ENCODE data around the gene ELOB.
A peak's percentile ranks its signal among the peaks of the same experiment; 100 is the strongest.

Gene ELOB

GRCh38 chr16:2767140-2767731, 9.8 kb downstream of the ELOB start:
- no peak for DNase-seq

- no peak for DNase-seq
Measured at GRCh38 chr16:2766430-2767139, 10.5 kb downstream of the ELOB start.

- no peak for DNase-seq
Measured at GRCh38 chr16:2765462-2766404, 11.3 kb downstream of the ELOB start.

GRCh38 chr16:2764718-2765117, 12.4 kb downstream of the ELOB start:
- DNase-seq: no peak

GRCh38 chr16:2763173-2763572, 13.9 kb downstream of the ELOB start:
- DNase-seq: no peak

GRCh38 chr16:2762711-2763110, 14.4 kb downstream of the ELOB start:
- DNase-seq: no peak

GRCh38 chr16:2761886-2762583, 15.0 kb downstream of the ELOB start:
- DNase-seq: no peak

- no peak for DNase-seq
Measured at GRCh38 chr16:2761472-2761871, 15.6 kb downstream of the ELOB start.

- no peak for DNase-seq
Measured at GRCh38 chr16:2757344-2757743, 19.7 kb downstream of the ELOB start.

- DNase-seq: no peak
Measured at GRCh38 chr16:2756288-2757015, 20.6 kb downstream of the ELOB start.

- no peak for DNase-seq
Measured at GRCh38 chr16:2755158-2755557, 21.9 kb downstream of the ELOB start.

- DNase-seq: no peak
Measured at GRCh38 chr16:2753733-2754020, 23.4 kb downstream of the ELOB start.

GRCh38 chr16:2752850-2753732, 24.0 kb downstream of the ELOB start:
- DNase-seq: peak; percentile 70

GRCh38 chr16:2752035-2752849, 24.8 kb downstream of the ELOB start, which contains the start of gene SRRM2:
TSS of gene SRRM2 (plus strand) at chr16:2752638. CDS start at chr16:2756365, 3,727 bp downstream.
- DNase-seq: peak; percentile 94

- DNase-seq: no peak
Measured at GRCh38 chr16:2751577-2752034, 25.5 kb downstream of the ELOB start.

GRCh38 chr16:2749936-2750335, 27.1 kb downstream of the ELOB start:
- DNase-seq: no peak

GRCh38 chr16:2749476-2749875, 27.6 kb downstream of the ELOB start:
- DNase-seq: no peak

GRCh38 chr16:2748757-2749455, 28.2 kb downstream of the ELOB start:
- DNase-seq: no peak

GRCh38 chr16:2745961-2746360, 31.1 kb downstream of the ELOB start:
- DNase-seq: no peak

Data from CD4-positive, alpha-beta T cell treated with Interleukin-6 for 4 hours (primary cell).